ENCODE results near the gene KLRF1. TPM values are rescaled to one million over a fixed set of nuclear protein-coding genes. Genes with fewer than 3 reads are reported as not detected.

KLRF1 gene
- total RNA-seq, 1 experiment from 2014 or later: not detected

GRCh38 chr12:9792961-9793617 is 34.2 kb upstream of the KLRF1 start:
- H2BK5ac ChIP-seq (ENCODE audit: insufficient read length, low read length): no peak overlapping the region
- no peak overlapping the region for H3K56ac ChIP-seq (ENCODE audit: insufficient read length, low read depth, low read length)
- no peak for DNase-seq
- no peak overlapping the region for H3T11ph ChIP-seq (ENCODE audit: low read length)
- H3K9me3 ChIP-seq (ENCODE audit: control insufficient read depth, low read depth, low read length): no peaks in the 10 kb centered on the region
- no peaks in the 10 kb centered on the region for H4K20me1 ChIP-seq (ENCODE audit: control insufficient read depth, insufficient read depth, insufficient read length)
- WGBS (ENCODE audit: extremely low coverage, insufficient read length, low lambda C conversion rate): no CpG with 5 or more reads among the region's 2 CpGs
- no peak overlapping the region for H2BK120ac ChIP-seq (ENCODE audit: low read depth, low read length, poor library complexity, severe bottlenecking)
- H2BK20ac ChIP-seq (ENCODE audit: low read depth, low read length, poor library complexity, severe bottlenecking): no peak overlapping the region
- no peak overlapping the region for H3K18ac ChIP-seq (ENCODE audit: insufficient read length, low read depth, low read length)
- no peak overlapping the region for H3K27ac ChIP-seq (ENCODE audit: insufficient read length, low read depth, low read length)
- Mint-ChIP-seq H3K4me3 (no peak overlapping the region), H3K36me3 (ENCODE audit: insufficient read depth in 1 of 3, low read depth in 3 of 3) (peaks cover 4 to 21% (median 10%) of the 10 kb centered on the region in 3 experiments; a peak in 6 of 7 replicates), H3K27me3 (ENCODE audit: low read depth) (no peaks in the 10 kb centered on the region; the same call in 1 of the 2 replicates), H3K4me1 (peaks cover 21 to 32% of the 10 kb centered on the region in 2 experiments), H3K9me3 (peaks cover 12% of the 10 kb centered on the region in 2 experiments), H3K27ac (no peak overlapping the region)
- no peaks in the 10 kb centered on the region for H3K27me3 ChIP-seq (ENCODE audit: insufficient read depth, low read length)
- H2BK12ac ChIP-seq (ENCODE audit: insufficient read length, low read depth, low read length): no peak overlapping the region
- no peak overlapping the region for H2AK5ac ChIP-seq (ENCODE audit: insufficient read length, low read length)
- no peaks in the 10 kb centered on the region for H3K23me2 ChIP-seq (ENCODE audit: insufficient read length, low read depth, low read length, poor library complexity, severe bottlenecking)
- H2AFZ ChIP-seq (ENCODE audit: low read length): no peak overlapping the region
- no peak overlapping the region for H3K9ac ChIP-seq (ENCODE audit: extremely low read depth, insufficient read length, low read length)
- H3K4ac ChIP-seq (ENCODE audit: low read depth, low read length): no peak overlapping the region
- peaks cover 2% of the 10 kb centered on the region; the same call in 1 of the 2 replicates for H3K4me1 ChIP-seq (ENCODE audit: insufficient read depth, low read length)
- H4K5ac ChIP-seq (ENCODE audit: insufficient read length, low read depth, low read length): no peak overlapping the region
- no peak overlapping the region for H3K23ac ChIP-seq (ENCODE audit: insufficient read length, low read depth, low read length)
- no peak overlapping the region for H4K91ac ChIP-seq (ENCODE audit: insufficient read length, low read depth, low read length)
- no peak overlapping the region for H4K8ac ChIP-seq (replicated peaks; ENCODE audit: insufficient read length, low read depth, low read length)
- no peaks in the 10 kb centered on the region for H3K79me1 ChIP-seq (ENCODE audit: insufficient read depth, low read depth, low read length, poor library complexity, severe bottlenecking)
- no peaks in the 10 kb centered on the region for H3K79me2 ChIP-seq (ENCODE audit: insufficient read depth, low read length)
- no peak overlapping the region for H2BK15ac ChIP-seq (ENCODE audit: low read depth, low read length)
- no peak for TF ChIP-seq CTCF (conservative IDR thresholded peaks at IDR 0.05)
- H3K4me2 ChIP-seq (ENCODE audit: insufficient read depth, insufficient read length, low read length): no peak overlapping the region
- H3K14ac ChIP-seq (ENCODE audit: insufficient read depth, low read length): no peak overlapping the region
